ENCODE data around the gene ZNF12.
A peak's percentile ranks its signal among the peaks of the same experiment; 100 is the strongest.
"Not testable (repeated sequence)": the region's sequence is repeated elsewhere in the genome, so short reads cannot be mapped to it uniquely, and the experiment has no call there.

The ZNF12 gene

GRCh38 chr7:6706666-6707407, at the start of gene ZNF12:
TSS of gene ZNF12 (minus strand) at chr7:6706947. CDS start at chr7:6705173, 1,774 bp downstream.
- DNase-seq (ENCODE audit: low spot score): peak; percentile 97

GRCh38 chr7:6753964-6754363, 47.2 kb upstream of the ZNF12 start, which contains the start of gene RSPH10B2:
TSS of gene RSPH10B2 (plus strand) at chr7:6754103. CDS start at chr7:6757678, 3,575 bp downstream.
- DNase-seq (ENCODE audit: low spot score): not testable (repeated sequence)

- DNase-seq (ENCODE audit: low spot score): not testable (repeated sequence)
Measured at GRCh38 chr7:6750173-6750572, 43.4 kb upstream of the ZNF12 start.

GRCh38 chr7:6749335-6749734, 42.6 kb upstream of the ZNF12 start:
- not testable (repeated sequence) for DNase-seq (ENCODE audit: low spot score)

- not testable (repeated sequence) for DNase-seq (ENCODE audit: low spot score)
Measured at GRCh38 chr7:6744410-6745100, 37.8 kb upstream of the ZNF12 start.

GRCh38 chr7:6738415-6738814, 31.7 kb upstream of the ZNF12 start:
- not testable (repeated sequence) for DNase-seq (ENCODE audit: low spot score)

GRCh38 chr7:6730343-6730633, 23.5 kb upstream of the ZNF12 start:
- no peak for DNase-seq (ENCODE audit: low spot score)

- DNase-seq (ENCODE audit: low spot score): peak; percentile 93
Measured at GRCh38 chr7:6729492-6730342, 23.0 kb upstream of the ZNF12 start.

- not testable (repeated sequence) for DNase-seq (ENCODE audit: low spot score)
Measured at GRCh38 chr7:6728893-6729491, 22.2 kb upstream of the ZNF12 start.

GRCh38 chr7:6727663-6728062, 20.9 kb upstream of the ZNF12 start:
- DNase-seq (ENCODE audit: low spot score): no peak

- not testable (repeated sequence) for DNase-seq (ENCODE audit: low spot score)
Measured at GRCh38 chr7:6726341-6726740, 19.6 kb upstream of the ZNF12 start.

- DNase-seq (ENCODE audit: low spot score): no peak
Measured at GRCh38 chr7:6725003-6725402, 18.3 kb upstream of the ZNF12 start.

- DNase-seq (ENCODE audit: low spot score): not testable (repeated sequence)
Measured at GRCh38 chr7:6724351-6724750, 17.6 kb upstream of the ZNF12 start.

GRCh38 chr7:6718124-6718523, 11.4 kb upstream of the ZNF12 start:
- no peak for DNase-seq (ENCODE audit: low spot score)

- not testable (repeated sequence) for DNase-seq (ENCODE audit: low spot score)
Measured at GRCh38 chr7:6715898-6716297, 9.2 kb upstream of the ZNF12 start.

- DNase-seq (ENCODE audit: low spot score): no peak
Measured at GRCh38 chr7:6714360-6714759, 7.6 kb upstream of the ZNF12 start.

- peak; percentile 36 for DNase-seq (ENCODE audit: low spot score)
Measured at GRCh38 chr7:6709808-6710207, 3.1 kb upstream of the ZNF12 start.

- no peak for DNase-seq (ENCODE audit: low spot score)
Measured at GRCh38 chr7:6708304-6708703, 1.6 kb upstream of the ZNF12 start.

GRCh38 chr7:6705959-6706665, 635 bp downstream of the ZNF12 start:
- DNase-seq (ENCODE audit: low spot score): peak; percentile 57

- DNase-seq (ENCODE audit: low spot score): no peak
Measured at GRCh38 chr7:6701860-6702259, 4.9 kb downstream of the ZNF12 start.

- no peak for DNase-seq (ENCODE audit: low spot score)
Measured at GRCh38 chr7:6700793-6701192, 6.0 kb downstream of the ZNF12 start.
